A549 (cell line): Measurements from ENCODE around the gene HSD17B3. TPM values are rescaled to one million over a fixed set of nuclear protein-coding genes. Genes with fewer than 3 reads are reported as not detected.
"Not testable (repeated sequence)": the region's sequence is repeated elsewhere in the genome, so short reads cannot be mapped to it uniquely, and the experiment has no call there.

Experiments used
- ATAC-seq, 2 experiments: fragments of 200-7000 bp in 1 of 2; fragments of >200 bp in 1 of 2; cut with Nextera tagmentation in 1 of 2; cut with Tn5 transposase in 1 of 2; 3 replicates each; pipeline versions ENCODE4 v1.8.0 to v1.9.1; 2018 to 2020; ENCODE audit warnings: mild to moderate bottlenecking in 1 of 2, moderate library complexity in 1 of 2
- CTCF ChIA-PET: fragments of 300-600 bp; sonication (Branson Sonifier 250); formaldehyde crosslinking; extraction: SDS; loops from one replicate; lab custom pipeline; 2021; ENCODE audit warnings: antibody characterized with exemption, inconsistent platforms; lab: Yijun Ruan, JAX
- POLR2A ChIA-PET: fragments of 350-600 bp; formaldehyde crosslinking; extraction: SDS; loops from one replicate; lab custom pipeline; 2021; ENCODE audit warnings: antibody characterized with exemption, inconsistent platforms; lab: Yijun Ruan, JAX
- DNase-seq, 2 experiments: peaks; one replicate each; pipeline versions ENCODE4 v3.0.0 to v3.0.0-alpha.2; 2011 to 2016; ENCODE audit warnings: low read depth in 1 of 2, low spot score in 1 of 2
- FAIRE-seq: peaks from 2 replicates; lab custom pipeline; 2011; peaks lifted over from hg19 to GRCh38; lab: Jason Lieb, UNC
- H3K27ac ChIP-seq, 2 experiments: fragments of >200 bp; sonication (Bioruptor Twin); formaldehyde crosslinking; 3 replicates each; pipeline ENCODE4 v1.5.1; 2016 to 2017
- H3K4me1 ChIP-seq: fragments of >200 bp; sonication (Bioruptor Twin); formaldehyde crosslinking; 3 replicates; pipeline ENCODE4 v1.6.1; 2016
- H3K4me2 ChIP-seq: fragments of >200 bp; sonication (Bioruptor Twin); formaldehyde crosslinking; 3 replicates; pipeline ENCODE4 v1.6.1; 2016
- H3K4me3 ChIP-seq: fragments of >200 bp; sonication (Bioruptor Twin); formaldehyde crosslinking; 3 replicates; pipeline ENCODE4 v1.5.1; 2016
- H3K9me3 ChIP-seq: fragments of >200 bp; sonication (Bioruptor Twin); formaldehyde crosslinking; 3 replicates; pipeline ENCODE4 v1.6.1; 2016
- ATOH8 ChIP-seq: fragments of 250-450 bp; sonication (Bioruptor Pico); IDR thresholded peaks from 2 replicates; pipeline ENCODE4 v1.5.0; 2020; ENCODE audit warnings: low read depth, mild to moderate bottlenecking, moderate library complexity
- BCL3 ChIP-seq: fragments of >200 bp; sonication (Bioruptor Twin); formaldehyde crosslinking; IDR thresholded peaks from 3 replicates; pipeline ENCODE4 v1.6.1; 2016
- BHLHE40 ChIP-seq: IDR thresholded peaks from 2 replicates; pipeline ENCODE4 v1.6.1; 2012; ENCODE audit warnings: low read depth, low read length, inconsistent platforms
- CBX2 ChIP-seq: fragments of 200-600 bp; sonication (generic); IDR thresholded peaks from 2 replicates; pipeline ENCODE4 v1.6.1; 2016; ENCODE audit warnings: low read depth, mild to moderate bottlenecking, borderline replicate concordance
- CBX8 ChIP-seq: fragments of 200-600 bp; sonication (generic); IDR thresholded peaks from 2 replicates; pipeline ENCODE4 v1.6.1; 2016
- CEBPB ChIP-seq, 2 experiments: fragments of >200 bp in 1 of 2; sonication (Bioruptor Twin) in 1 of 2; formaldehyde crosslinking in 1 of 2; IDR thresholded peaks; 2 replicates each; pipeline ENCODE4 v1.6.1; 2012 to 2016
- CTCF ChIP-seq: fragments of >200 bp; sonication (Bioruptor Twin); formaldehyde crosslinking; IDR thresholded peaks from 3 replicates; pipeline ENCODE4 v1.5.1; 2016
- EP300 ChIP-seq, 2 experiments: fragments of >200 bp; sonication (Bioruptor Twin); formaldehyde crosslinking; IDR thresholded peaks; 2 replicates in 1 of 2; 3 replicates in 1 of 2; pipeline ENCODE4 v1.6.1; 2016 to 2017
- FOSB ChIP-seq: fragments of 250-450 bp; sonication (Bioruptor Pico); IDR thresholded peaks from 2 replicates; pipeline ENCODE4 v1.5.0; 2020; ENCODE audit warnings: mild to moderate bottlenecking, moderate library complexity
- FOSL2 ChIP-seq, 2 experiments: fragments of 450-650 bp in 1 of 2; fragments of >200 bp in 1 of 2; sonication (Bioruptor Twin) in 1 of 2; formaldehyde crosslinking; IDR thresholded peaks; 2 replicates each; pipeline versions ENCODE4 v1.5.0 to v1.6.1; 2016 to 2020; ENCODE audit warnings: mild to moderate bottlenecking in 1 of 2, moderate library complexity in 1 of 2
- FOXS1 ChIP-seq: fragments of 250-450 bp; sonication (Bioruptor Pico); IDR thresholded peaks from 2 replicates; pipeline ENCODE4 v1.5.0; 2020; ENCODE audit warnings: mild to moderate bottlenecking, moderate library complexity
- HES2 ChIP-seq: fragments of >200 bp; sonication (Bioruptor Twin); formaldehyde crosslinking; IDR thresholded peaks from 2 replicates; pipeline ENCODE4 v1.6.1; 2016
- HOXB13 ChIP-seq: fragments of 250-450 bp; sonication (Bioruptor Pico); IDR thresholded peaks from 2 replicates; pipeline ENCODE4 v1.5.0; 2020; ENCODE audit warnings: low read depth, mild to moderate bottlenecking, moderate library complexity
- JUNB ChIP-seq: fragments of >200 bp; sonication (Bioruptor Twin); formaldehyde crosslinking; IDR thresholded peaks from 2 replicates; pipeline ENCODE4 v1.6.1; 2016
- KDM1A ChIP-seq: fragments of 200-600 bp; sonication (generic); IDR thresholded peaks from 2 replicates; pipeline ENCODE4 v1.6.1; 2016; ENCODE audit warnings: low read depth, mild to moderate bottlenecking
- KDM5A ChIP-seq: fragments of 200-600 bp; sonication (generic); IDR thresholded peaks from 2 replicates; pipeline ENCODE4 v1.6.1; 2016; ENCODE audit warnings: antibody characterized with exemption, mild to moderate bottlenecking
- MAZ ChIP-seq: fragments of 150-350 bp; IDR thresholded peaks from 2 replicates; pipeline ENCODE4 v1.6.1; 2014; ENCODE audit warnings: antibody characterized with exemption, low read depth, low read length, borderline replicate concordance
- NFE2L2 ChIP-seq: fragments of 150-350 bp; conservative IDR thresholded peaks from 2 replicates; pipeline ENCODE4 v1.6.1; 2014; ENCODE audit warnings: low read length
- NPAS2 ChIP-seq: fragments of 250-450 bp; sonication (Bioruptor Pico); IDR thresholded peaks from 2 replicates; pipeline ENCODE4 v1.8.0; 2022; ENCODE audit warnings: mild to moderate bottlenecking, moderate library complexity, borderline replicate concordance
- NR3C1 ChIP-seq: fragments of >200 bp; sonication (Bioruptor Twin); formaldehyde crosslinking; IDR thresholded peaks from 3 replicates; pipeline ENCODE4 v1.6.1; 2017
- RFX5 ChIP-seq: fragments of 450-650 bp; IDR thresholded peaks from 2 replicates; pipeline ENCODE4 v1.7.1; 2014; ENCODE audit warnings: antibody characterized with exemption, mild to moderate bottlenecking, moderate library complexity
- RNF2 ChIP-seq: fragments of 200-600 bp; sonication (generic); IDR thresholded peaks from 2 replicates; pipeline ENCODE4 v1.6.1; 2016; ENCODE audit warnings: low read depth, mild to moderate bottlenecking, antibody characterized with exemption, moderate library complexity, borderline replicate concordance
- TFCP2L1 ChIP-seq: fragments of 250-450 bp; sonication (Bioruptor Pico); IDR thresholded peaks from 2 replicates; pipeline ENCODE4 v1.5.0; 2021; ENCODE audit warnings: mild to moderate bottlenecking
- TP53 ChIP-seq: fragments of 250-450 bp; sonication (Bioruptor Pico); IDR thresholded peaks from 2 replicates; pipeline ENCODE4 v1.5.0; 2021; ENCODE audit warnings: mild to moderate bottlenecking, moderate library complexity
- ZC3H11A ChIP-seq: fragments of 450-650 bp; IDR thresholded peaks from 2 replicates; pipeline ENCODE4 v1.6.1; 2014; ENCODE audit warnings: antibody characterized with exemption, mild to moderate bottlenecking
- ZNF302 ChIP-seq: fragments of 250-450 bp; sonication (Bioruptor Pico); IDR thresholded peaks from 2 replicates; pipeline ENCODE4 v1.9.0; 2021; ENCODE audit warnings: inconsistent platforms, mild to moderate bottlenecking, moderate library complexity
- ZSCAN20 ChIP-seq: fragments of 250-450 bp; sonication (Bioruptor Pico); IDR thresholded peaks from 2 replicates; pipeline ENCODE4 v1.8.0; 2022; ENCODE audit warnings: mild to moderate bottlenecking, moderate library complexity
- WGBS: methylation state at CpG from one replicate; pipeline ENCODE4 v1.1.6; 2017; ENCODE audit errors: missing lambda C conversion rate; 5-methylcytosine and 5-hydroxymethylcytosine counted together
- polyA plus RNA-seq, 4 experiments: library from polyadenylated mRNA; depleted of rRNA in 3 of 4; stranded (reverse); fragments of >200 nt; fragmentation: RNase III in 1 of 4; extraction: RNeasy Plus Mini Kit Qiagen cat#74134 plus additional on column Dnase treatment in 1 of 4; gene quantifications; 2 replicates in 3 of 4; 3 replicates in 1 of 4; pipeline ENCODE4 v1.2.3, GENCODE V29; 2011 to 2017

HSD17B3 gene
- polyA plus RNA-seq, 2 of the 4 experiments (the other 2 are of a cell fraction), result 0.22 to 0.25 TPM

- no peak overlapping the region for H3K4me2 ChIP-seq
- no peaks in the 10 kb centered on the region for H3K9me3 ChIP-seq
- ChIA-PET CTCF (interaction anchor here (0.8 to 2.6 kb wide), 2 partner anchors 13 to 90 kb away, joined by 3 to 11 read pairs; no protein-coding TSS in a partner anchor), POLR2A (no interaction called here)
- no peak overlapping the region for H3K4me3 ChIP-seq
- ATAC-seq (no peak), DNase-seq (no peak), FAIRE-seq (no peak)
- H3K27ac ChIP-seq, result no peak overlapping the region
- H3K4me1 ChIP-seq, result no peaks in the 10 kb centered on the region
- no peak for TF ChIP-seq CBX2
- no peak for TF ChIP-seq TFCP2L1 (CRISPR knock-in tag)
- TF ChIP-seq FOSL2 (IDR thresholded peaks at IDR 0.05), result no peak
- no peak for TF ChIP-seq FOSL2 (CRISPR knock-in tag; IDR thresholded peaks at IDR 0.05)
- no peak for TF ChIP-seq ATOH8 (CRISPR knock-in tag)
- no peak for TF ChIP-seq RNF2
- no peak for TF ChIP-seq FOXS1
- TF ChIP-seq CBX8, result no peak
- TF ChIP-seq MAZ, result no peak
- TF ChIP-seq NFE2L2, result no peak
- TF ChIP-seq BHLHE40, result no peak
- no peak for TF ChIP-seq ZNF302 (CRISPR knock-in tag)
- no peak for TF ChIP-seq NPAS2
- TF ChIP-seq CEBPB (IDR thresholded peaks at IDR 0.05), result no peak
- no peak for TF ChIP-seq HOXB13 (CRISPR knock-in tag)
- no peak for TF ChIP-seq HES2
- TF ChIP-seq KDM5A, result no peak
Observed at GRCh38 chr9:96323169-96323568, 21.2 kb upstream of the HSD17B3 start.

- H3K4me3 ChIP-seq, ATAC-seq, FAIRE-seq, H3K27ac ChIP-seq, POLR2A ChIA-PET, DNase-seq, H3K4me1 ChIP-seq, H3K9me3 ChIP-seq, H3K4me2 ChIP-seq: not testable (repeated sequence)
- WGBS, result 90% methylated on average over 5 of the region's 5 CpGs
- CTCF ChIA-PET, result interaction anchor here (2.6 kb wide), 1 partner anchor 13 kb away, joined by 11 read pairs; no protein-coding TSS in a partner anchor
Observed at GRCh38 chr9:96322736-96323135, 20.8 kb upstream of the HSD17B3 start.

GRCh38 chr9:96322210-96322609, 20.2 kb upstream of the HSD17B3 start:
- H3K9me3 ChIP-seq, FAIRE-seq, H3K4me2 ChIP-seq, ATAC-seq, H3K27ac ChIP-seq, DNase-seq, H3K4me3 ChIP-seq, H3K4me1 ChIP-seq, POLR2A ChIA-PET: not testable (repeated sequence)
- WGBS, result 80% methylated on average over 3 of the region's 3 CpGs
- CTCF ChIA-PET, result interaction anchor here (0.7 kb wide), 1 partner anchor 297 kb away, joined by 3 read pairs; no protein-coding TSS in a partner anchor

GRCh38 chr9:96321515-96321914, 19.5 kb upstream of the HSD17B3 start:
- no peak for ATAC-seq
- Histone ChIP-seq H3K4me1 (no peaks in the 10 kb centered on the region; the same call in 2 of the 3 replicates), H3K9me3 (no peaks in the 10 kb centered on the region), H3K4me3 (no peak overlapping the region), H3K4me2 (no peak overlapping the region), H3K27ac (no peak overlapping the region)
- no peak for FAIRE-seq
- CTCF ChIA-PET, result no interaction called here
- DNase-seq, result no peak
- TF ChIP-seq ZC3H11A, result no peak
- TF ChIP-seq BCL3, result no peak
- no peak for TF ChIP-seq FOXS1
- TF ChIP-seq CBX2, result no peak
- TF ChIP-seq TP53, result no peak
- TF ChIP-seq KDM1A, result no peak
- no peak for TF ChIP-seq RFX5
- no peak for TF ChIP-seq FOSB
- no peak for TF ChIP-seq NR3C1
- no peak for TF ChIP-seq CTCF
- TF ChIP-seq JUNB, result no peak
- no peak for TF ChIP-seq ZSCAN20 (CRISPR knock-in tag)
- no peak for TF ChIP-seq EP300 (IDR thresholded peaks at IDR 0.05)
- no peak for TF ChIP-seq ZNF302 (CRISPR knock-in tag)
- POLR2A ChIA-PET, result no interaction called here
- 87% methylated on average over 7 of the region's 7 CpGs for WGBS
